WTC11 (cell line): ENCODE data around the gene GRK2. TPM values are rescaled to one million over a fixed set of nuclear protein-coding genes. Genes with fewer than 3 reads are reported as not detected.

Source experiments
- ATAC-seq: fragments of 200-7000 bp; cut with Tn5 transposase; 2 replicates; pipeline ENCODE4 v1.10.0; 2021; ENCODE audit warnings: mild to moderate bottlenecking, moderate library complexity
- CTCF ChIA-PET: fragments of 300-600 bp; sonication (Branson Sonifier 250); formaldehyde crosslinking; loops from one replicate; lab custom pipeline; 2021; ENCODE audit warnings: antibody characterized with exemption; lab: Charles Lee
- POLR2A ChIA-PET: fragments of 350-600 bp; sonication (Branson Sonifier 250); formaldehyde crosslinking; loops from one replicate; lab custom pipeline; 2021; ENCODE audit warnings: antibody characterized with exemption; lab: Charles Lee
- DNase-seq: peaks from one replicate; pipeline ENCODE4 v3.0.0; 2021; ENCODE audit warnings: low spot score
- H3K27ac Mint-ChIP-seq: 2 replicates; pipeline ENCODE4 v1.8.0; 2021; ENCODE audit warnings: mixed read lengths
- H3K27me3 Mint-ChIP-seq: 2 replicates; pipeline ENCODE4 v1.8.0; 2021; ENCODE audit warnings: low read depth, mild to moderate bottlenecking, moderate library complexity, mixed read lengths
- H3K36me3 Mint-ChIP-seq: 2 replicates; pipeline ENCODE4 v1.8.0; 2021; ENCODE audit warnings: mixed read lengths
- H3K4me1 Mint-ChIP-seq: 2 replicates; pipeline ENCODE4 v1.8.0; 2022; ENCODE audit warnings: mixed read lengths
- H3K4me3 Mint-ChIP-seq: 2 replicates; pipeline ENCODE4 v1.8.0; 2021; ENCODE audit warnings: mild to moderate bottlenecking, moderate library complexity, mixed read lengths
- H3K9me3 Mint-ChIP-seq: 2 replicates; pipeline ENCODE4 v1.8.0; 2021; ENCODE audit warnings: mixed read lengths
- ATF1 ChIP-seq: sonication (generic); formaldehyde crosslinking; IDR thresholded peaks from 2 replicates; pipeline ENCODE4 v1.8.1; 2023; ENCODE audit warnings: mild to moderate bottlenecking, moderate library complexity, missing genetic modification reagents
- CDX4 ChIP-seq: fragments of 250-450 bp; sonication (Bioruptor Pico); IDR thresholded peaks from 2 replicates; pipeline ENCODE4 v1.9.0; 2021; ENCODE audit warnings: moderate library complexity, mild to moderate bottlenecking, inconsistent platforms, borderline replicate concordance
- E2F1 ChIP-seq: sonication (generic); formaldehyde crosslinking; IDR thresholded peaks from 2 replicates; pipeline ENCODE4 v1.8.0; 2022; ENCODE audit warnings: mild to moderate bottlenecking, missing genetic modification reagents
- E2F5 ChIP-seq: sonication (generic); formaldehyde crosslinking; IDR thresholded peaks from 2 replicates; pipeline ENCODE4 v1.8.1; 2022; ENCODE audit warnings: mild to moderate bottlenecking, moderate library complexity, missing genetic modification reagents
- ELF4 ChIP-seq: sonication (generic); formaldehyde crosslinking; IDR thresholded peaks from 2 replicates; pipeline ENCODE4 v1.8.1; 2022; ENCODE audit warnings: low read depth, mild to moderate bottlenecking, moderate library complexity, missing genetic modification reagents
- ERG ChIP-seq: fragments of 250-450 bp; sonication (Bioruptor Pico); IDR thresholded peaks from 2 replicates; pipeline ENCODE4 v1.8.0; 2021; ENCODE audit warnings: mild to moderate bottlenecking
- FOXK1 ChIP-seq: sonication (generic); formaldehyde crosslinking; IDR thresholded peaks from 2 replicates; pipeline ENCODE4 v1.8.0; 2022; ENCODE audit warnings: mild to moderate bottlenecking, moderate library complexity, missing genetic modification reagents
- MXD4 ChIP-seq: fragments of 250-450 bp; sonication (Bioruptor Pico); IDR thresholded peaks from 2 replicates; pipeline ENCODE4 v1.8.0; 2021; ENCODE audit warnings: mild to moderate bottlenecking, moderate library complexity, borderline replicate concordance
- MYBL2 ChIP-seq: sonication (generic); formaldehyde crosslinking; IDR thresholded peaks from 2 replicates; pipeline ENCODE4 v1.8.1; 2023; ENCODE audit warnings: mild to moderate bottlenecking, moderate library complexity, missing genetic modification reagents
- NFE2L1 ChIP-seq: sonication (generic); formaldehyde crosslinking; IDR thresholded peaks from 2 replicates; pipeline ENCODE4 v1.8.1; 2023; ENCODE audit warnings: missing genetic modification reagents
- NR3C1 ChIP-seq: sonication (generic); formaldehyde crosslinking; conservative IDR thresholded peaks from 2 replicates; pipeline ENCODE4 v1.8.1; 2023; ENCODE audit warnings: low read depth, mild to moderate bottlenecking, missing genetic modification reagents
- OVOL2 ChIP-seq: fragments of 250-450 bp; sonication (Bioruptor Pico); IDR thresholded peaks from 2 replicates; pipeline ENCODE4 v1.9.0; 2021; ENCODE audit warnings: mild to moderate bottlenecking, borderline replicate concordance
- SMAD3 ChIP-seq: sonication (generic); formaldehyde crosslinking; IDR thresholded peaks from 2 replicates; pipeline ENCODE4 v1.8.0; 2022; ENCODE audit warnings: missing genetic modification reagents, mild to moderate bottlenecking, borderline replicate concordance
- ZNF121 ChIP-seq: sonication (generic); formaldehyde crosslinking; IDR thresholded peaks from 2 replicates; pipeline ENCODE4 v1.8.0; 2023; ENCODE audit warnings: missing genetic modification reagents
- ZNF396 ChIP-seq: fragments of 250-450 bp; sonication (Bioruptor Pico); IDR thresholded peaks from 2 replicates; pipeline ENCODE4 v1.8.0; 2021; ENCODE audit warnings: mild to moderate bottlenecking, moderate library complexity, borderline replicate concordance
- total RNA-seq: library from RNA; stranded (reverse); gene quantifications from 3 replicates; pipeline ENCODE4 v1.2.3, GENCODE V29; 2021
- TF ChIP-seq, protein P1 (sequence below): sonication (generic); formaldehyde crosslinking; conservative IDR thresholded peaks from 2 replicates; pipeline ENCODE4 v1.8.1; 2023; ENCODE audit warnings: mild to moderate bottlenecking, low read depth, missing genetic modification reagents, moderate library complexity
- TF ChIP-seq, protein P2 (sequence below): fragments of 250-450 bp; sonication (Bioruptor Pico); IDR thresholded peaks from 2 replicates; pipeline ENCODE4 v1.9.0; 2021; ENCODE audit warnings: mild to moderate bottlenecking

Gene GRK2
- total RNA-seq, 1 experiment from 2014 or later: 68.1 TPM

DNA sequence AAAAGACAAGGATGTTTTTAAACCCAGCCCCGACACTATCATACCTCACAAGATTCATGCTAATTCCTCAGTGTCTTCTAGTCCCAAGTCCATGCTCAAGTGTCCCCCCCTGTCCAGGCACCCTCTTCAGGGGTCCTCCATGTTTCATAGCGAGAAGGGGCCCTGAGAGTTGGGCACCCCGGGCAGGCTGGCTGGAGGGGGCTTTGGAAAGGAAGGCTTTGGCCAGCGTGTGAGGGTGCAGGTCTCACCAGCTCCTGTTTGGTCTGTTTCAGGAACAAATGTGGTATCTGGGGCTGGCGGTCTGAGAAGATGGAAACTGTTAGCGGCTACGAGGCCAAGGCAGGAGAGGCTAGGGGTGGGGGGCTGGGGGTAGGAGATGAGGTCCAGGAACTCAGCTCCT is 32.5 kb downstream of the GRK2 start:
- H3K27ac Mint-ChIP-seq: no peak overlapping the region
- peaks cover 44% of the 10 kb centered on the region for H3K36me3 Mint-ChIP-seq
- no peaks in the 10 kb centered on the region for H3K27me3 Mint-ChIP-seq
- H3K4me3 Mint-ChIP-seq: no peak overlapping the region
- CTCF ChIA-PET: interaction anchor here (1.0 to 1.6 kb wide), 2 partner anchors 10 to 84 kb away, joined by 3 to 4 read pairs; partner anchors contain the start of gene ANKRD13D
- peaks cover 15% of the 10 kb centered on the region for H3K9me3 Mint-ChIP-seq
- TF ChIP-seq ATF1 (CRISPR knock-in tag) (no peak), E2F5 (CRISPR knock-in tag) (no peak), NR3C1 (CRISPR knock-in tag) (no peak), SMAD3 (no peak), CDX4 (CRISPR knock-in tag) (no peak), MXD4 (CRISPR knock-in tag) (no peak), OVOL2 (CRISPR knock-in tag) (no peak), ELF4 (CRISPR knock-in tag) (no peak), ZNF396 (no peak), MYBL2 (CRISPR knock-in tag) (no peak)
- TF ChIP-seq, protein P1, sequence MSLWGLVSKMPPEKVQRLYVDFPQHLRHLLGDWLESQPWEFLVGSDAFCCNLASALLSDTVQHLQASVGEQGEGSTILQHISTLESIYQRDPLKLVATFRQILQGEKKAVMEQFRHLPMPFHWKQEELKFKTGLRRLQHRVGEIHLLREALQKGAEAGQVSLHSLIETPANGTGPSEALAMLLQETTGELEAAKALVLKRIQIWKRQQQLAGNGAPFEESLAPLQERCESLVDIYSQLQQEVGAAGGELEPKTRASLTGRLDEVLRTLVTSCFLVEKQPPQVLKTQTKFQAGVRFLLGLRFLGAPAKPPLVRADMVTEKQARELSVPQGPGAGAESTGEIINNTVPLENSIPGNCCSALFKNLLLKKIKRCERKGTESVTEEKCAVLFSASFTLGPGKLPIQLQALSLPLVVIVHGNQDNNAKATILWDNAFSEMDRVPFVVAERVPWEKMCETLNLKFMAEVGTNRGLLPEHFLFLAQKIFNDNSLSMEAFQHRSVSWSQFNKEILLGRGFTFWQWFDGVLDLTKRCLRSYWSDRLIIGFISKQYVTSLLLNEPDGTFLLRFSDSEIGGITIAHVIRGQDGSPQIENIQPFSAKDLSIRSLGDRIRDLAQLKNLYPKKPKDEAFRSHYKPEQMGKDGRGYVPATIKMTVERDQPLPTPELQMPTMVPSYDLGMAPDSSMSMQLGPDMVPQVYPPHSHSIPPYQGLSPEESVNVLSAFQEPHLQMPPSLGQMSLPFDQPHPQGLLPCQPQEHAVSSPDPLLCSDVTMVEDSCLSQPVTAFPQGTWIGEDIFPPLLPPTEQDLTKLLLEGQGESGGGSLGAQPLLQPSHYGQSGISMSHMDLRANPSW (CRISPR knock-in tag): no peak
- TF ChIP-seq, protein P2, sequence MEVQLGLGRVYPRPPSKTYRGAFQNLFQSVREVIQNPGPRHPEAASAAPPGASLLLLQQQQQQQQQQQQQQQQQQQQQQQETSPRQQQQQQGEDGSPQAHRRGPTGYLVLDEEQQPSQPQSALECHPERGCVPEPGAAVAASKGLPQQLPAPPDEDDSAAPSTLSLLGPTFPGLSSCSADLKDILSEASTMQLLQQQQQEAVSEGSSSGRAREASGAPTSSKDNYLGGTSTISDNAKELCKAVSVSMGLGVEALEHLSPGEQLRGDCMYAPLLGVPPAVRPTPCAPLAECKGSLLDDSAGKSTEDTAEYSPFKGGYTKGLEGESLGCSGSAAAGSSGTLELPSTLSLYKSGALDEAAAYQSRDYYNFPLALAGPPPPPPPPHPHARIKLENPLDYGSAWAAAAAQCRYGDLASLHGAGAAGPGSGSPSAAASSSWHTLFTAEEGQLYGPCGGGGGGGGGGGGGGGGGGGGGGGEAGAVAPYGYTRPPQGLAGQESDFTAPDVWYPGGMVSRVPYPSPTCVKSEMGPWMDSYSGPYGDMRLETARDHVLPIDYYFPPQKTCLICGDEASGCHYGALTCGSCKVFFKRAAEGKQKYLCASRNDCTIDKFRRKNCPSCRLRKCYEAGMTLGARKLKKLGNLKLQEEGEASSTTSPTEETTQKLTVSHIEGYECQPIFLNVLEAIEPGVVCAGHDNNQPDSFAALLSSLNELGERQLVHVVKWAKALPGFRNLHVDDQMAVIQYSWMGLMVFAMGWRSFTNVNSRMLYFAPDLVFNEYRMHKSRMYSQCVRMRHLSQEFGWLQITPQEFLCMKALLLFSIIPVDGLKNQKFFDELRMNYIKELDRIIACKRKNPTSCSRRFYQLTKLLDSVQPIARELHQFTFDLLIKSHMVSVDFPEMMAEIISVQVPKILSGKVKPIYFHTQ (CRISPR knock-in tag): no peak
- TF ChIP-seq, all 79 proteins: peak for 0
- no peak for ATAC-seq
- POLR2A ChIA-PET: interaction anchor here (0.6 kb wide), 1 partner anchor 75 kb away, joined by 3 read pairs; the partner anchor contains the start of gene CLCF1
- no peak for DNase-seq
- peaks cover 6% of the 10 kb centered on the region for H3K4me1 Mint-ChIP-seq

GRCh38 chr11:67299471-67300191 is 33.4 kb downstream of the GRK2 start:
- ChIA-PET CTCF (interaction anchor here (1.0 to 1.6 kb wide), 2 partner anchors 11 kb away, joined by 3 read pairs; partner anchors contain the start of gene ANKRD13D), POLR2A (no interaction called here)
- no peak for DNase-seq
- H3K4me3 Mint-ChIP-seq: no peak overlapping the region
- peaks cover 15% of the 10 kb centered on the region for H3K9me3 Mint-ChIP-seq
- peaks cover 38% of the 10 kb centered on the region for H3K36me3 Mint-ChIP-seq
- no peak overlapping the region for H3K27ac Mint-ChIP-seq
- peaks cover 3% of the 10 kb centered on the region; the same call in 1 of the 2 replicates for H3K27me3 Mint-ChIP-seq
- TF ChIP-seq ERG (CRISPR knock-in tag): no peak
- no peak for TF ChIP-seq NFE2L1 (CRISPR knock-in tag)
- no peak for TF ChIP-seq E2F1
- no peak for TF ChIP-seq ZNF121 (CRISPR knock-in tag)
- TF ChIP-seq, protein P2 (CRISPR knock-in tag): no peak
- no peak for TF ChIP-seq MXD4 (CRISPR knock-in tag)
- no peak for TF ChIP-seq OVOL2 (CRISPR knock-in tag)
- TF ChIP-seq FOXK1 (CRISPR knock-in tag): no peak
- ATAC-seq: no peak
- peaks cover 8% of the 10 kb centered on the region for H3K4me1 Mint-ChIP-seq
